Measurements from ENCODE around the gene GALNS. TPM values are rescaled to one million over a fixed set of nuclear protein-coding genes. Genes with fewer than 3 reads are reported as not detected.

Gene GALNS
- total and polyA plus RNA-seq, 2 of the 13 experiments (the other 11 are each of a cell fraction or from before 2014, with no cell fraction given), result 9.2 to 9.8 TPM

DNA sequence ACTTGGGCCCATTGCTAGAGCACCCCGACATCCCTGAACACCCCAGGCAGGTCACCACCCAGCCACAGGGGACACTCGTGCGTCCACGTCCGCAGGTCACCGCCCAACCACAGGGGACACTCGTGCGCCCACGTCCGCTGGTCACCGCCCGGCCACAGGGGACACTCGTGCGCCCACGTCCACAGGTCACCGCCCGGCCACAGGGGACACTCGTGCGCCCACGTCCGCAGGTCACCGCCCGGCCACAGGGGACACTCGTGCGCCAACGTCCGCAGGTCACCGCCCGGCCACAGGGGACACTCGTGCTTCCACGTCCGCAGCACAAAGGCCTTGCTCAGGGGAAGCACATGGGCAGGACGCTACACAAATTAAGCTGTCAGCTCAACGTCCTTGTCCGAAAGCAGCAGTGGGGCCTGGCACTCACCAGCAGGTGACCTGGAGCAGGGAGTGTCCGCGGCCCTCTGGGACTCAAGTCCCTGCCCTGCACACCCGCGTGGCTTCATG is 17.7 kb downstream of the GALNS start (continued):
- TF ChIP-seq, protein P1, sequence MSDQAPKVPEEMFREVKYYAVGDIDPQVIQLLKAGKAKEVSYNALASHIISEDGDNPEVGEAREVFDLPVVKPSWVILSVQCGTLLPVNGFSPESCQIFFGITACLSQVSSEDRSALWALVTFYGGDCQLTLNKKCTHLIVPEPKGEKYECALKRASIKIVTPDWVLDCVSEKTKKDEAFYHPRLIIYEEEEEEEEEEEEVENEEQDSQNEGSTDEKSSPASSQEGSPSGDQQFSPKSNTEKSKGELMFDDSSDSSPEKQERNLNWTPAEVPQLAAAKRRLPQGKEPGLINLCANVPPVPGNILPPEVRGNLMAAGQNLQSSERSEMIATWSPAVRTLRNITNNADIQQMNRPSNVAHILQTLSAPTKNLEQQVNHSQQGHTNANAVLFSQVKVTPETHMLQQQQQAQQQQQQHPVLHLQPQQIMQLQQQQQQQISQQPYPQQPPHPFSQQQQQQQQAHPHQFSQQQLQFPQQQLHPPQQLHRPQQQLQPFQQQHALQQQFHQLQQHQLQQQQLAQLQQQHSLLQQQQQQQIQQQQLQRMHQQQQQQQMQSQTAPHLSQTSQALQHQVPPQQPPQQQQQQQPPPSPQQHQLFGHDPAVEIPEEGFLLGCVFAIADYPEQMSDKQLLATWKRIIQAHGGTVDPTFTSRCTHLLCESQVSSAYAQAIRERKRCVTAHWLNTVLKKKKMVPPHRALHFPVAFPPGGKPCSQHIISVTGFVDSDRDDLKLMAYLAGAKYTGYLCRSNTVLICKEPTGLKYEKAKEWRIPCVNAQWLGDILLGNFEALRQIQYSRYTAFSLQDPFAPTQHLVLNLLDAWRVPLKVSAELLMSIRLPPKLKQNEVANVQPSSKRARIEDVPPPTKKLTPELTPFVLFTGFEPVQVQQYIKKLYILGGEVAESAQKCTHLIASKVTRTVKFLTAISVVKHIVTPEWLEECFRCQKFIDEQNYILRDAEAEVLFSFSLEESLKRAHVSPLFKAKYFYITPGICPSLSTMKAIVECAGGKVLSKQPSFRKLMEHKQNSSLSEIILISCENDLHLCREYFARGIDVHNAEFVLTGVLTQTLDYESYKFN (CRISPR knock-in tag; conservative IDR thresholded peaks at IDR 0.05), result 0 out of 2 replicates have a peak, but pooled peaks have one; percentile 19
- TF ChIP-seq SOX13 (IDR thresholded peaks at IDR 0.05), result peak; percentile 76
- TF ChIP-seq SOX13 (CRISPR knock-in tag; conservative IDR thresholded peaks at IDR 0.05 in 1 of 2, IDR thresholded peaks at IDR 0.05 in 1 of 2), result no peak
- TF ChIP-seq ZFAT (CRISPR knock-in tag; conservative IDR thresholded peaks at IDR 0.05), result no peak
- TF ChIP-seq, protein P2, sequence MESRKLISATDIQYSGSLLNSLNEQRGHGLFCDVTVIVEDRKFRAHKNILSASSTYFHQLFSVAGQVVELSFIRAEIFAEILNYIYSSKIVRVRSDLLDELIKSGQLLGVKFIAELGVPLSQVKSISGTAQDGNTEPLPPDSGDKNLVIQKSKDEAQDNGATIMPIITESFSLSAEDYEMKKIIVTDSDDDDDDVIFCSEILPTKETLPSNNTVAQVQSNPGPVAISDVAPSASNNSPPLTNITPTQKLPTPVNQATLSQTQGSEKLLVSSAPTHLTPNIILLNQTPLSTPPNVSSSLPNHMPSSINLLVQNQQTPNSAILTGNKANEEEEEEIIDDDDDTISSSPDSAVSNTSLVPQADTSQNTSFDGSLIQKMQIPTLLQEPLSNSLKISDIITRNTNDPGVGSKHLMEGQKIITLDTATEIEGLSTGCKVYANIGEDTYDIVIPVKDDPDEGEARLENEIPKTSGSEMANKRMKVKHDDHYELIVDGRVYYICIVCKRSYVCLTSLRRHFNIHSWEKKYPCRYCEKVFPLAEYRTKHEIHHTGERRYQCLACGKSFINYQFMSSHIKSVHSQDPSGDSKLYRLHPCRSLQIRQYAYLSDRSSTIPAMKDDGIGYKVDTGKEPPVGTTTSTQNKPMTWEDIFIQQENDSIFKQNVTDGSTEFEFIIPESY (CRISPR knock-in tag; IDR thresholded peaks at IDR 0.05), result peak; percentile 100
- TF ChIP-seq, protein P3, sequence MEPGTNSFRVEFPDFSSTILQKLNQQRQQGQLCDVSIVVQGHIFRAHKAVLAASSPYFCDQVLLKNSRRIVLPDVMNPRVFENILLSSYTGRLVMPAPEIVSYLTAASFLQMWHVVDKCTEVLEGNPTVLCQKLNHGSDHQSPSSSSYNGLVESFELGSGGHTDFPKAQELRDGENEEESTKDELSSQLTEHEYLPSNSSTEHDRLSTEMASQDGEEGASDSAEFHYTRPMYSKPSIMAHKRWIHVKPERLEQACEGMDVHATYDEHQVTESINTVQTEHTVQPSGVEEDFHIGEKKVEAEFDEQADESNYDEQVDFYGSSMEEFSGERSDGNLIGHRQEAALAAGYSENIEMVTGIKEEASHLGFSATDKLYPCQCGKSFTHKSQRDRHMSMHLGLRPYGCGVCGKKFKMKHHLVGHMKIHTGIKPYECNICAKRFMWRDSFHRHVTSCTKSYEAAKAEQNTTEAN (CRISPR knock-in tag; conservative IDR thresholded peaks at IDR 0.05), result no peak
- TF ChIP-seq ZFP36L2 (CRISPR knock-in tag; IDR thresholded peaks at IDR 0.05), result no peak
- no peak for TF ChIP-seq JUN (CRISPR knock-in tag; IDR thresholded peaks at IDR 0.05)
- no peak for TF ChIP-seq ZNF136 (CRISPR knock-in tag; IDR thresholded peaks at IDR 0.05; ENCODE audit: low read depth)
- TF ChIP-seq FOSL2 (CRISPR knock-in tag; IDR thresholded peaks at IDR 0.05), result peak; percentile 18; the same call in 1 of the 2 replicates
- no peak for TF ChIP-seq SRSF4 (IDR thresholded peaks at IDR 0.05; ENCODE audit: low read depth, low read length, poor library complexity, severe bottlenecking)
- TF ChIP-seq, protein P4, sequence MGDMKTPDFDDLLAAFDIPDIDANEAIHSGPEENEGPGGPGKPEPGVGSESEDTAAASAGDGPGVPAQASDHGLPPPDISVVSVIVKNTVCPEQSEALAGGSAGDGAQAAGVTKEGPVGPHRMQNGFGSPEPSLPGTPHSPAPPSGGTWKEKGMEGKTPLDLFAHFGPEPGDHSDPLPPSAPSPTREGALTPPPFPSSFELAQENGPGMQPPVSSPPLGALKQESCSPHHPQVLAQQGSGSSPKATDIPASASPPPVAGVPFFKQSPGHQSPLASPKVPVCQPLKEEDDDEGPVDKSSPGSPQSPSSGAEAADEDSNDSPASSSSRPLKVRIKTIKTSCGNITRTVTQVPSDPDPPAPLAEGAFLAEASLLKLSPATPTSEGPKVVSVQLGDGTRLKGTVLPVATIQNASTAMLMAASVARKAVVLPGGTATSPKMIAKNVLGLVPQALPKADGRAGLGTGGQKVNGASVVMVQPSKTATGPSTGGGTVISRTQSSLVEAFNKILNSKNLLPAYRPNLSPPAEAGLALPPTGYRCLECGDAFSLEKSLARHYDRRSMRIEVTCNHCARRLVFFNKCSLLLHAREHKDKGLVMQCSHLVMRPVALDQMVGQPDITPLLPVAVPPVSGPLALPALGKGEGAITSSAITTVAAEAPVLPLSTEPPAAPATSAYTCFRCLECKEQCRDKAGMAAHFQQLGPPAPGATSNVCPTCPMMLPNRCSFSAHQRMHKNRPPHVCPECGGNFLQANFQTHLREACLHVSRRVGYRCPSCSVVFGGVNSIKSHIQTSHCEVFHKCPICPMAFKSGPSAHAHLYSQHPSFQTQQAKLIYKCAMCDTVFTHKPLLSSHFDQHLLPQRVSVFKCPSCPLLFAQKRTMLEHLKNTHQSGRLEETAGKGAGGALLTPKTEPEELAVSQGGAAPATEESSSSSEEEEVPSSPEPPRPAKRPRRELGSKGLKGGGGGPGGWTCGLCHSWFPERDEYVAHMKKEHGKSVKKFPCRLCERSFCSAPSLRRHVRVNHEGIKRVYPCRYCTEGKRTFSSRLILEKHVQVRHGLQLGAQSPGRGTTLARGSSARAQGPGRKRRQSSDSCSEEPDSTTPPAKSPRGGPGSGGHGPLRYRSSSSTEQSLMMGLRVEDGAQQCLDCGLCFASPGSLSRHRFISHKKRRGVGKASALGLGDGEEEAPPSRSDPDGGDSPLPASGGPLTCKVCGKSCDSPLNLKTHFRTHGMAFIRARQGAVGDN (CRISPR knock-in tag; IDR thresholded peaks at IDR 0.05), result peak; percentile 74
- TF ChIP-seq NFE2 (CRISPR knock-in tag; IDR thresholded peaks at IDR 0.05), result no peak
- peak; percentile 80 for TF ChIP-seq CBX5 (CRISPR knock-in tag; IDR thresholded peaks at IDR 0.05; ENCODE audit: borderline replicate concordance)
- TF ChIP-seq ISX (CRISPR knock-in tag; conservative IDR thresholded peaks at IDR 0.05), result no peak
- no peak for TF ChIP-seq SP2 (CRISPR knock-in tag; IDR thresholded peaks at IDR 0.05)
- TF ChIP-seq, protein P5, sequence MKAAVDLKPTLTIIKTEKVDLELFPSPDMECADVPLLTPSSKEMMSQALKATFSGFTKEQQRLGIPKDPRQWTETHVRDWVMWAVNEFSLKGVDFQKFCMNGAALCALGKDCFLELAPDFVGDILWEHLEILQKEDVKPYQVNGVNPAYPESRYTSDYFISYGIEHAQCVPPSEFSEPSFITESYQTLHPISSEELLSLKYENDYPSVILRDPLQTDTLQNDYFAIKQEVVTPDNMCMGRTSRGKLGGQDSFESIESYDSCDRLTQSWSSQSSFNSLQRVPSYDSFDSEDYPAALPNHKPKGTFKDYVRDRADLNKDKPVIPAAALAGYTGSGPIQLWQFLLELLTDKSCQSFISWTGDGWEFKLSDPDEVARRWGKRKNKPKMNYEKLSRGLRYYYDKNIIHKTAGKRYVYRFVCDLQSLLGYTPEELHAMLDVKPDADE (CRISPR knock-in tag; IDR thresholded peaks at IDR 0.05), result no peak
- no peak for TF ChIP-seq FOSL1 (CRISPR knock-in tag; IDR thresholded peaks at IDR 0.05; ENCODE audit: borderline replicate concordance)
